Measurements from ENCODE around the gene ASPM.

DNA sequence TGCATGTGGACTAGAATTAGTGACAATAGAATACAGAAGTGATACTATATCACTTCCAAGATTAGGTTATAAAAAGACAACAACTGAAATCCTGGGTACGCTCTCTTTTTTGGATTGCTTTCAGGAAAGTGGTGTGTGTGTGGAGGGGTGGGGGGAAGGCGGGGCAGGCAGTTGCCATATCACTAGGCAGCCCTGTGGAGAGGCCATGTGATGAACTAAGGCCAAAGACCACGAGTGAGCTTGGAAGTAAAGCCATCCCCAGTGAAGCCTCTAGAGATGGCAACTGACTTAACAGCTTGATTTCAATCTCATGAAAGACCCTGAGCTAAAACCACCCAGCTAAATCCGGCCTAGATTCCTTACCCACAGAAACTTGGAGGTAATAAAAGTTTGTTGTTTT is 6.2 kb upstream of the ASPM start:
- TF ChIP-seq POLR2A (IDR thresholded peaks at IDR 0.05), result no peak
- TF ChIP-seq CTCF (IDR thresholded peaks at IDR 0.05), result no peak
